ENCODE results near the gene SQOR. TPM values are rescaled to one million over a fixed set of nuclear protein-coding genes. Genes with fewer than 3 reads are reported as not detected.

Gene SQOR
- total and polyA plus RNA-seq, 2 of the 4 experiments (the other 2 are of a cell fraction) = 22.1 to 40.3 TPM

GRCh38 chr15:45647828-45648227 lies 13.0 kb downstream of the SQOR start:
- Histone ChIP-seq H3K9ac (ENCODE audit: low read depth, low read length) (no peak overlapping the region), H2BK5ac (ENCODE audit: low read depth, low read length, poor library complexity, severe bottlenecking) (no peak overlapping the region), H2AFZ (replicated peaks; ENCODE audit: low read length, poor library complexity) (no peak overlapping the region), H4K8ac (ENCODE audit: low read depth in 2 of 2, low read length in 2 of 2) (no peak overlapping the region), H3K4me3 (ENCODE audit: insufficient read depth, low read depth, low read length) (no peak overlapping the region), H3K9me3 (ENCODE audit: control insufficient read depth, insufficient read depth, low read length) (no peaks in the 10 kb centered on the region), H2AK9ac (replicated peaks; ENCODE audit: low read depth, low read length, poor library complexity) (no peak overlapping the region), H3K4me2 (ENCODE audit: low read depth, low read length) (no peak overlapping the region), H3K79me1 (ENCODE audit: low read depth in 1 of 2, low read length in 2 of 2) (peaks cover 5 to 21% of the 10 kb centered on the region in 2 experiments; a peak in 2 of 4 replicates), H4K5ac (ENCODE audit: low read depth, low read length) (no peak overlapping the region), H3K36me3 (ENCODE audit: control insufficient read depth, insufficient read depth, low read length) (no peaks in the 10 kb centered on the region; the same call in none of the 2 replicates), H2BK15ac (ENCODE audit: low read depth, low read length) (no peak overlapping the region), H3K14ac (replicated peaks; ENCODE audit: low read depth, low read length) (no peak overlapping the region), H3K27ac (ENCODE audit: insufficient read depth, low read length) (no peak overlapping the region), H3K56ac (ENCODE audit: extremely low read depth, insufficient read depth, low read length) (no peak overlapping the region), H4K91ac (ENCODE audit: insufficient read depth, low read depth, low read length) (no peak overlapping the region), H2BK120ac (ENCODE audit: low read depth, low read length) (no peak overlapping the region), H3K4ac (ENCODE audit: low read depth, low read length) (no peak overlapping the region), H2BK20ac (ENCODE audit: low read depth, low read length) (no peak overlapping the region), H2AK5ac (ENCODE audit: low read depth, low read length) (no peak overlapping the region), H3K18ac (ENCODE audit: low read depth, low read length) (no peak overlapping the region), H3K4me1 (ENCODE audit: control insufficient read depth, insufficient read depth, low read length) (peaks cover 15% of the 10 kb centered on the region), H3K27me3 (ENCODE audit: control insufficient read depth, insufficient read depth, low read length) (no peaks in the 10 kb centered on the region), H4K20me1 (ENCODE audit: insufficient read depth, low read length) (no peaks in the 10 kb centered on the region), H3K9me1 (ENCODE audit: insufficient read depth, low read length) (peaks cover 16% of the 10 kb centered on the region), H3K23ac (ENCODE audit: low read depth, low read length) (no peak overlapping the region)
- WGBS, 2 experiments (ENCODE audit: extremely low coverage in 2 of 2, insufficient read length in 1 of 2) = no CpG with 5 or more reads among the region's 6 CpGs
- CTCF ChIA-PET = no interaction called here
- POLR2A ChIA-PET (ENCODE audit: unreplicated experiment) = no interaction called here
- ATAC-seq (ENCODE audit: low read depth) (no peak), DNase-seq (no peak)
- intact Hi-C loops (cut with micrococcal nuclease) (no loop called here), dilution Hi-C loops (cut with HindIII; ENCODE audit: low sequenced_read_pairs, unreplicated experiment) (no loop called here), in situ Hi-C loops (cut with MboI; ENCODE audit: low sequenced_read_pairs) (no loop called here)
- no peak for TF ChIP-seq FOS (IDR thresholded peaks at IDR 0.05; ENCODE audit: low read depth, low read length)
- TF ChIP-seq CTCF (conservative IDR thresholded peaks at IDR 0.05; ENCODE audit: low read depth, low read length) = no peak
- no peak for TF ChIP-seq CEBPB (IDR thresholded peaks at IDR 0.05; ENCODE audit: low read depth, low read length)
- BruUV-seq (replicated peaks) = no TSS peak

Data from IMR-90 (cell line).